CMK (cell line): ENCODE results near the gene FTCD.

Experiments used
- DNase-seq: peaks from one replicate; pipeline ENCODE4 v3.0.0-alpha.2; 2010; ENCODE audit warnings: low read depth

The FTCD gene

GRCh38 chr21:46154155-46154954 is 1.0 kb downstream of the FTCD start:
- DNase-seq, result no peak

- DNase-seq, result peak; percentile 68
These were observed 1.9 kb downstream of the FTCD start for GRCh38 chr21:46153247-46154154.

- DNase-seq, result no peak
These were observed 2.5 kb downstream of the FTCD start for GRCh38 chr21:46152927-46153246.

- no peak for DNase-seq
These were observed 3.1 kb downstream of the FTCD start for GRCh38 chr21:46151989-46152926.

DNA sequence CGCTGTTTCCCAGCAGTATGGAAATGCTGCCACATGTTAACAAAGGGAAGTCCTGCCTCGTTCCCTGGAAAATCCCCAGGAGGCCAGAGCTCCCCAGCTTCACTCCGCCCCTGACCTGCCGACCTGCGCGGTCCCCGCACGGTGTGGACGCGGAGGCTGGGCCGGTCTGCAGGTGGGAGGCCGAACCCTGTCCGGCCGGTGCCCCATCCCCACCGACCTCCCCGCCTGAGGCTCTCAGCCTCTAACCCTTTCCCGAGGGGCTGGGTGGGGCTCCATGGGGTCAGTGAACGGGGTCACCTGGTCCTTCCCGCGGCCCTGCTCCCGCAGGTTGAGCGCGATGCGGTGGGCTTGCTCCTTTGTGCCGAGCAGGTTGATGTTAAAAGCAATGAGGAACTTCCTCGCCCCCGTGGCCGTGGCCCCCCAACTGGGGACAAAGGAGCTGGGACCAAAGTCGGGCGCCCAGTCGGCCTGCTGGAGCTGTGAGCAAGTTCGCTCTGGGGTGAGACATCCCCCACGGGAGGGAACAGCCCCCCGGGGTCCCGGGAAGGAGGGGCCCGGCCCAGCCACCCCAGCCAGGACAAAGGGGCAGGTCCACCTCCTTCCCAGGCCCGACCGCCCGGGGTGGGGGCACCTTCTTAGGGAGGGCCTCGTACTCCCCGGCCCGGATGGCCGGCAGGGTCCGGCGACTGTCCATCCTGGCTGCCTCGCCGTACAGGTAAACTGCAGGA is 4.0 kb downstream of the FTCD start:
- no peak for DNase-seq

DNA sequence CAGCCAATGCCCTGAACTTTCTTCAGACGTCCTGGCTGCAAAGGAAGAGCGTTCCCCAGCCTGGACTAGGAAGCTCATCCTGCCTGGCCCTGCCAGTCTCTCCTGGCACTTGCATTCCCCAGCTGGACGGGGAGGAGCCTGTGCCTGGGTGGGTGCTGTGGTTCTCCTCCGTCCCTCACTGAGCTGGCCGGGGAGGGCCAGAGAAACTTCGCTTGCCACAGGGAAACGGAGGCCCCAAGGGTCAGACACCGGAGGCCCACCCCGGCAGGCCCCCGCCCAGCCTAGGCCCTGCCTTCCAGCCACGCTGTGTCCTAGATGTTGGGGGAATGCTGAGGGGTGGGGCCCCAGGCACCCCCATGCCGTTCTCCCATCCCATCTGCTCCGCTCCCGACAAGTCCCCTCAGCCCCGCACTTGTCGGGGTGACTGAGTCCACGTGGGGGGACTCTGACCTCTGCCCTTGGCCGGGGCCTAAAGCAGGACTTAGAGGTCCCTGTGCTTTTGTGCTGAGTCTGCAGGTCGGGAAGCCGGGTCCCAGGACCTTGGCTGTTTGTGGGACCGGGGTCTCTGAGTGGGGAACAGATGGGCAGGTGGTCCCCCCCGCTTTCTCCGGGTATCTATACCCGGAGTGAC is 4.8 kb downstream of the FTCD start:
- no peak for DNase-seq

- no peak for DNase-seq
These were observed 5.3 kb downstream of the FTCD start for GRCh38 chr21:46150073-46150472.

DNA sequence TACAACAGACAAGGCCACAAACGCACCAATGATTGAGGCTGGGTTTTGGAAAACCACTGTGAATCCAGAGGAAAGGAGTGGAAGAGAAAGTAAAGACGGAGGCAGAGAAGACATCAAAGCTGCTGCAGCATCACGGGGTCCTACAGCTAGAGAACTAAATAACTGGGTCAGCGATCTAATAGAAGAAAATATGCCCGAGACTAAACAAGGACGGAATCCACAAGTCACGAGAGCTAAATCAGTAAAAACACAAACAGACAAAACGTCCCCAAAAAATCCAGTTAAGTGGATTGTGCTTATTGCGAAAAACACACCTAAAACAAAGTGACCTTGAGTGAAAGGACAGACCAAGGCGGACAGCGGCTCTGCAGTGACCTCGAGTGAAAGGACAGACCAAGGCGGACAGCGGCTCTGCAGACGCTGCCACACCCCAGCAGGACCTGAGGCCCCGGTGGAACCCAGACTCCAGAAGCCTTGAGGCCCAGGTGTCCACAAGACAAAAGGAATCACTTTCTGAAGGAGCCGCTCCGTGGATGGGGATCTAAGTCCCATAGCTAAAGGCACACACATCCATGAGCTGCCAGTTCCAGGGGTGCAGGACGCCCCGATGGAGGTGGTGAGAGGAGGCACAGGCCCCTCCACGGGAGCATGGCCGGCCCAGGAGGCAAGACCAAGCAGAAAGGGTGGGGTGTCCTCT is 6.0 kb downstream of the FTCD start:
- DNase-seq, result no peak

- DNase-seq, result no peak
These were observed 7.3 kb downstream of the FTCD start for GRCh38 chr21:46148106-46148505.

DNA sequence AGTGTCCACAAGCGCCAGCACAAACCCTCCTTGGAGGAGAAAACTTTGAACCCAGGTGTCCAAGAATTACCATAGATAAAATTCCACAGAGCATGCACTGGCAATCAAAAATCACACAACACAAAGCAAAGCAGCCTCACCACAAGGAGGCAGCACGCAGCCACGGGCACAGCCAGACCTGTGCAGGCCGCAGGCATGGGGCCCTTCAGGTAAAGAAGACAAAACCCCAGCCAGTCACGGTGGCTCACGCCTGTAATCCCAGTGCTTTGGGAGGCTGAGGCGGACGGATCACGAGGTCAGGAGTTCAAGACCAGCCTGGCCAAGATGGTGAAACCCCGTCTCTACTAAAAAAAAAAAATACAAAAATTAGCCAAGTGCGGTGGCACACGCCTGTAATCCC is 8.0 kb downstream of the FTCD start:
- DNase-seq, result peak; percentile 20

DNA sequence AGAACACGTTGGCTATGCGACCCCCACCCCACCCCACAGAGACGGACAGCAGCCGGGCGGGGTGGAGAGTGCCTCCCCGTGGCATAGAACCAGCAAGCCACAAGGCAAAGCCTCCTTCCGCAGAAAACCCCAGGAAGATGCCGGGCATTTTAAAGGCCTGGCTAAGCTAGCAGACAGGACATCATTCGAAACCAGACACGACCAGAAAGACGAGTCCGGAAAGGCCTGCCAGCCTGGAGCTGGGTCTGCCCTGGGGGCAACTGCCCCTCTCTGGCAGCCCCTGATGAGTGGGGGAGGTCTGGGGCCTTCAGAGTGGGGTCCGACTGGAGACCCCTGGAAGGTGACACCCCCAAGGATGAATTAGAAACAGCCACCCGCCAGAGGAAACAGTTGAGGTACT is 8.5 kb downstream of the FTCD start:
- DNase-seq, result no peak

- no peak for DNase-seq
These were observed 9.3 kb downstream of the FTCD start for GRCh38 chr21:46145840-46146691.

- no peak for DNase-seq
These were observed 10.1 kb downstream of the FTCD start for GRCh38 chr21:46145159-46145839.

- no peak for DNase-seq
These were observed 10.8 kb downstream of the FTCD start for GRCh38 chr21:46144464-46145070.

GRCh38 chr21:46142582-46143473 is 12.6 kb downstream of the FTCD start:
- no peak for DNase-seq

DNA sequence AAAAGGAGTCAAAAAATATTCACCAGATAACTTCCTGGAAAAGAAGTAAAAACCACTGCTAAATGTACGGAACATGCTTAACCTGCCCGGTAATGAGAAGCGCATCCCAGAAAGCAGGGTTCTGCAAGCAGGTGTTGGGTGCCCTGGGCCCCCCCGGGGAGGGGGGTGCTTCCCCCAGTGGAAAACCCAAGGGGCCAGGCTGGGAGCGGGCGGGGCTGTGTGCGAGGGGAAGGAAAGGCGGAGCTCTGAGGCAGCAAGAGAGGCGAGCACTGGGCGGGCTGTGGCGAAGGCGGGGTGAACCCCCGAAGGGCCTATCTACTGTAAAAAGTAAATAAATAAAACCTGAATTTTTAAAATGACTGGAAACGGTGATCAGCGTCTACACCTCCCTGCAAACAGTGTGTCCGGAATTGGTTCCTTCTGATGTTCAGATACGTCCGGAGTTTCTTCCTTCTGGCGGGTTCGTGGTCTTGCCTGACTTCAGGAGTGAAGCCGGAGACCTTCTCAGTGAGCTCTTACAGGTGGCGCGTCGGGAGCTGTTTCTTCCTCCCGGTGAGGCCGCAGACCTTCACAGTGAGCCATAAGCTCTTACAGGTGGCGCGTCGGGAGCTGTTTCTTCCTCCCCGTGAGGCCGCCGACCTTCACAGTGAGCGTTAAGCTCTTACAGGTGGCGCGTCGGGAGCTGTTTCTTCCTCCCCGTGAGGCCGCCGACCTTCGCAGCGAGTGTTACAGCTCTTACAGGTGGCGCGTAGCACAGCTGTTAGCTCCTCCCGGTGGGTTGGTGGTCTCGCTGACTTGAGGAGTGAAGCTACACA is 13.4 kb downstream of the FTCD start:
- DNase-seq, result no peak
